Measurements from ENCODE around the gene ALDH7A1.

Gene ALDH7A1

GRCh38 chr5:126595486-126596083 is 566 bp upstream of the ALDH7A1 start:
- Histone ChIP-seq H3K27me3 (no peaks in the 10 kb centered on the region), H3K4me3 (peak overlapping the region; percentile 66 to 79), H3K27ac (peak overlapping the region; percentile 65 to 84), H3K4me1 (peaks cover 0 to 23% (median 13%) of the 10 kb centered on the region in 4 donors), H3K36me3 (peaks cover 7 to 20% (median 8%) of the 10 kb centered on the region in 3 donors), H3K9me3 (no peaks in the 10 kb centered on the region)
- DNase-seq = no peak
- intact Hi-C loops (cut with DNase I; ENCODE audit: low total_unique reads) = no loop called here
- TF ChIP-seq, protein P1, sequence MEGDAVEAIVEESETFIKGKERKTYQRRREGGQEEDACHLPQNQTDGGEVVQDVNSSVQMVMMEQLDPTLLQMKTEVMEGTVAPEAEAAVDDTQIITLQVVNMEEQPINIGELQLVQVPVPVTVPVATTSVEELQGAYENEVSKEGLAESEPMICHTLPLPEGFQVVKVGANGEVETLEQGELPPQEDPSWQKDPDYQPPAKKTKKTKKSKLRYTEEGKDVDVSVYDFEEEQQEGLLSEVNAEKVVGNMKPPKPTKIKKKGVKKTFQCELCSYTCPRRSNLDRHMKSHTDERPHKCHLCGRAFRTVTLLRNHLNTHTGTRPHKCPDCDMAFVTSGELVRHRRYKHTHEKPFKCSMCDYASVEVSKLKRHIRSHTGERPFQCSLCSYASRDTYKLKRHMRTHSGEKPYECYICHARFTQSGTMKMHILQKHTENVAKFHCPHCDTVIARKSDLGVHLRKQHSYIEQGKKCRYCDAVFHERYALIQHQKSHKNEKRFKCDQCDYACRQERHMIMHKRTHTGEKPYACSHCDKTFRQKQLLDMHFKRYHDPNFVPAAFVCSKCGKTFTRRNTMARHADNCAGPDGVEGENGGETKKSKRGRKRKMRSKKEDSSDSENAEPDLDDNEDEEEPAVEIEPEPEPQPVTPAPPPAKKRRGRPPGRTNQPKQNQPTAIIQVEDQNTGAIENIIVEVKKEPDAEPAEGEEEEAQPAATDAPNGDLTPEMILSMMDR (IDR thresholded peaks at IDR 0.05) = no peak

DNA sequence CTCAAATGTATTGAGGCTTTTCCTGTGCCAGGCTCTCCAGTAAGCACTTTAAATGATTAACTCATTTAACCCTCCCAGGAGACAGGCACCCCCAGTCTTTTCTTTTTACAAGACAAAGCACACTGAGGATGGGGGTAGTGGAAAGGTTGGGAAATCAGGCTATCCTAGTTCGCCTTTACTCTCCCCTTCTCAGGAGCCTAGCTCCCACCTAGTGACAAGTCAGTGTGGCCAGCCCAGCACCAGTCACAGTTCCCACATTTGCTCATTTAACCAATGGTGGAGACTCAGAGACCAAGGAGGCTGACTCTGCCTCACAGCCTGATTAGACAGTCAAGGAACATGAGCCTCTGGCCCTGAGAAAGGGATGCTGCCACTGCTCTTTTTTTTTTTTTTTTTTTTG is 3.5 kb downstream of the ALDH7A1 start:
- TF ChIP-seq, protein P1 (IDR thresholded peaks at IDR 0.05) = no peak
- no peak overlapping the region for H3K4me3 ChIP-seq
- no peak overlapping the region for H3K27ac ChIP-seq
- DNase-seq = no peak
- H3K9me3 ChIP-seq = no peaks in the 10 kb centered on the region
- peaks cover 0 to 19% (median 13%) of the 10 kb centered on the region in 4 donors for H3K4me1 ChIP-seq
- H3K27me3 ChIP-seq = no peaks in the 10 kb centered on the region
- intact Hi-C loops (cut with DNase I; ENCODE audit: low total_unique reads) = no loop called here
- peaks cover 34 to 60% (median 34%) of the 10 kb centered on the region in 3 donors for H3K36me3 ChIP-seq

DNA sequence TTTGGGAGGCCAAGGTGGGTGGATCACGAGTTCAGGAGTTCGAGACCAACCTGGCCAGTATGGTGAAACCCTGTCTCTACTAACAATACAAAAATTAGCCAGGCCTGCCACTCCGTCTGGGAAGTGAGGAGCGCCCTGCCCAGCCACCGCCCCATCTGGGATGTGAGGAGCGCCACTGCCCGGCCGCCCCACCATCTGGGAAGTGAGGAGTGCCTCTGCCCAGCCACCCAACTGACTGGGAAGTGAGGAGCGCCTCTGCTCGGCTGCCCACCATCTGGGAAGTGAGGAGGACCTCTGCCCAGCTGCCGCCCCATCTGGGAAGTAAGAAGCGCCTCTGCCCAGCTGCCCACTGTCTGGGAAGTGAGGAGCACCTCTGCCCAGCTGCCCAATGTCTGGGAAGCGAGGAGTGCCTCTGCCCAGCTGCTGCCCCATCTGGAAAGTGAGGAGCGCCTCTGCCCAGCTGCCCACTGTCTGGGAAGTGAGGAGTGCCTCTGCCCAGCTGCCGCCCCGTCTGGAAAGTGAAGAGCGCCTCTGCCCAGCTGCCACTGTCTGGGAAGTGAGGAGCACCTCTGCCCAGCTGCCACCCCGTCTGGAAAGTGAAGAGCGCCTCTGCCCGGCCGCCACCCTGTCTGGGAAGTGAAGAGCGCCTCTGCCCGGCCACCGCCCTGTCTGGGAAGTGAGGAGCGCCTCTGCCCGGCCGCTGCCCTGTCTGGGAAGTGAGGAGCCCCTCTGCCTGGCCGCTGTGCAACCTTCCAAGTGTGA is 5.3 kb downstream of the ALDH7A1 start:
- TF ChIP-seq, protein P1 (IDR thresholded peaks at IDR 0.05) = no peak
- Histone ChIP-seq H3K4me1 (peaks cover 0 to 19% (median 13%) of the 10 kb centered on the region in 4 donors), H3K27ac (no peak overlapping the region), H3K36me3 (peaks cover 35 to 72% (median 48%) of the 10 kb centered on the region in 3 donors), H3K9me3 (no peaks in the 10 kb centered on the region), H3K27me3 (no peaks in the 10 kb centered on the region), H3K4me3 (no peak overlapping the region)
- intact Hi-C loops (cut with DNase I; ENCODE audit: low total_unique reads) = no loop called here
- DNase-seq = no peak

GRCh38 chr5:126587551-126588390 is 7.2 kb downstream of the ALDH7A1 start:
- H3K36me3 ChIP-seq = peaks cover 42 to 91% (median 65%) of the 10 kb centered on the region in 3 donors
- H3K9me3 ChIP-seq = no peaks in the 10 kb centered on the region
- TF ChIP-seq, protein P1 (IDR thresholded peaks at IDR 0.05) = no peak
- no peak for DNase-seq
- H3K27ac ChIP-seq = no peak overlapping the region
- H3K27me3 ChIP-seq = no peaks in the 10 kb centered on the region
- H3K4me3 ChIP-seq = no peak overlapping the region
- H3K4me1 ChIP-seq = peaks cover 0 to 4% (median 3%) of the 10 kb centered on the region in 4 donors
- intact Hi-C loops (cut with DNase I; ENCODE audit: low total_unique reads) = no loop called here

GRCh38 chr5:126583761-126584160 is 11.3 kb downstream of the ALDH7A1 start:
- intact Hi-C loops (cut with DNase I; ENCODE audit: low total_unique reads) = no loop called here
- Histone ChIP-seq H3K4me1 (no peaks in the 10 kb centered on the region), H3K4me3 (no peak overlapping the region), H3K9me3 (no peaks in the 10 kb centered on the region), H3K27ac (no peak overlapping the region), H3K27me3 (no peaks in the 10 kb centered on the region), H3K36me3 (peaks cover 40 to 92% (median 82%) of the 10 kb centered on the region in 3 donors)
- TF ChIP-seq, protein P1 (IDR thresholded peaks at IDR 0.05) = no peak
- DNase-seq = no peak

Measured in tibial artery (tissue), 4 donors.